OCI-LY1 (cell line): Measurements from ENCODE around the gene USP2.

Experiments used
- CTCF ChIP-seq: fragments of 200-600 bp; sonication (generic), shearing (Covaris generic); IDR thresholded peaks from 2 replicates; pipeline ENCODE4 v1.5.1; 2017; ENCODE audit warnings: mild to moderate bottlenecking, antibody characterized with exemption, low read length, moderate library complexity, mixed read lengths
- EZH2 ChIP-seq: fragments of 200-600 bp; sonication (generic), shearing (Covaris generic); IDR thresholded peaks from 2 replicates; pipeline ENCODE4 v1.8.0; 2017; ENCODE audit warnings: borderline replicate concordance, mixed run types, mild to moderate bottlenecking, antibody characterized with exemption, low read length, moderate library complexity, mixed read lengths

DNA sequence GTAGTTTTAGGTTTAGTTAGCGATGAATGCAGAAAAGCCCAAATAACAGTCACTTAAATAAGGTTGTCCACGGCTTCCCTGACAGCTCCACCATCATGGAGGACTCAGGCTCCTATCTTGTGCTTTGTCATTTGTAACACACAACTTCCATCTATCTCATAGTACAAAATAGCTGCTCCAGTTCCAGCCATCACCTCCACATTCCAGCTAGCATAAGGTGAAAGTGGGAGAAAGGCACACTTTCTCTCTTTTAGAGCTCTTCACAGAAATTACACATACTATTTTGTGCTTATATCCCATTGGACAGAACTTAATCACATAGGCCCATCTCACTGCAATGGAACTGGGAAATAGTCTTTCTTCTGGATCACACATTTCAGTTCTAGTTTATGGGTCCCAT, 32.8 kb upstream of the USP2 start:
- TF ChIP-seq EZH2 (no peak), CTCF (no peak)
